ENCODE measurements around the gene TSPYL2. TPM values are rescaled to one million over a fixed set of nuclear protein-coding genes. Genes with fewer than 3 reads are reported as not detected.

TSPYL2 gene
- 10 to 100 TPM; 73.2 to 76.4 TPM for total RNA-seq

DNA sequence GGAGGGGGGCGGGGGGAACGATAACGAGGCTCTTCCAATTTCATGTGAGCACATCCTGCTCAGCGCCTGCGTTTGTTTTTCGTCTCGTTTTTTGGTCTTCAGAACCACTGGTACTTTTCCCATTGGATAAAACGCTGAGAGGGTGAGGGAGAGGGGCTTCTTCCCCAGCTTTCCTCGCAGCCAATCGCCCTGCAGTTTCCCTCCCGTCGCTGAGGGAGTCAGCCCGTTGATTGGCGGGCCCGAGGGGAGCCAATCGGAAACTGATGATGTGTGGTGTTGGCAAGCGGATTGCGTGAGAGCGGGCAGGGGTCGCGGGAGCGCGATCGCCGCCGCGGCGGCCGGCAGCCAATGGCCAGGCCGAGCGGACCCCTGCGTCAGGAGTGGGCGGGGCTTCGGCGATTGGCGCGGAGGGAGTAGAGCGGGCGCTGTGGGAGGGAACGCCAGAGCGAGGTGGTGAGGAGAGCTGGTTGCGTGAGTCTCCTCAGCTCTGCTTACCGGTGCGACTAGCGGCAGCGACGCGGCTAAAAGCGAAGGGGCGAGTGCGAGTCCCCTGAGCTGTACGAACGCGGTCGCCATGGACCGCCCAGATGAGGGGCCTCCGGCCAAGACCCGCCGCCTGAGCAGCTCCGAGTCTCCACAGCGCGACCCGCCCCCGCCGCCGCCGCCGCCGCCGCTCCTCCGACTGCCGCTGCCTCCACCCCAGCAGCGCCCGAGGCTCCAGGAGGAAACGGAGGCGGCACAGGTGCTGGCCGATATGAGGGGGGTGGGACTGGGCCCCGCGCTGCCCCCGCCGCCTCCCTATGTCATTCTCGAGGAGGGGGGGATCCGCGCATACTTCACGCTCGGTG is at the start of gene TSPYL2:
TSS of gene TSPYL2 (plus strand) at position 443 of the 848 bp plus-strand sequence. CDS start at position 575, 132 bp downstream.
- Mint-ChIP-seq H3K4me3 (peak within 1 kb of the TSS; percentile 94), H3K9me3 (no peaks in the 10 kb centered on the region), H3K27me3 (no peaks in the 10 kb centered on the region), H3K36me3 (peaks cover 5% of the 10 kb centered on the region), H3K4me1 (peaks cover 18% of the 10 kb centered on the region), H3K27ac (peak within 1 kb of the TSS; percentile 99)
- ATAC-seq (ENCODE audit: low read depth) (peak; percentile 88), DNase-seq (peak; percentile 92)
- POLR2A ChIA-PET: interaction anchor here (0.6 to 2.2 kb wide), 7 partner anchors 10 to 1415 kb away, joined by 3 to 10 read pairs (median 4); partner anchors contain the start of genes KANTR and KDM5C

DNA sequence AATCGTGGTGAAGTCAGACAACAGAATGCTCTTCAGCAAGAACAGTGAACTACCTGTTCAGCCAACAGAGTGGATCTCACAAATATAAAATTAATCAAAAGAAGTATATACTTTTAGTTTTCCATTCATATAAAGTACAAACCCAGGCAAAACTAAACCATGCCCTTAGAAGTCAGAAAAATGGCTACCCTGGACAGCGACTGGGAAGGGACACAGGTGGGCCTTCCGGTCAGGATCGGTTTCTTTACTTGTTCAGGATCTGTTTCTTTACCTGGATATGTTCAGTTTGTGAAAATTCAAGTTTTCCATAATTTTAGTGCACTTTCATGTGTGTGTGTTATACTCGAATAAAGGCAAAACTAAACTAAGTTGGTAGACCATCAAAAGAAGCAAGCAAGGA is 46.0 kb upstream of the TSPYL2 start:
- Mint-ChIP-seq H3K9me3 (no peaks in the 10 kb centered on the region), H3K27me3 (peaks cover 4% of the 10 kb centered on the region), H3K36me3 (no peaks in the 10 kb centered on the region), H3K27ac (no peak overlapping the region), H3K4me3 (no peak overlapping the region), H3K4me1 (no peaks in the 10 kb centered on the region)
- DNase-seq: no peak
- POLR2A ChIA-PET: no interaction called here
- no peak for ATAC-seq (ENCODE audit: low read depth)

DNA sequence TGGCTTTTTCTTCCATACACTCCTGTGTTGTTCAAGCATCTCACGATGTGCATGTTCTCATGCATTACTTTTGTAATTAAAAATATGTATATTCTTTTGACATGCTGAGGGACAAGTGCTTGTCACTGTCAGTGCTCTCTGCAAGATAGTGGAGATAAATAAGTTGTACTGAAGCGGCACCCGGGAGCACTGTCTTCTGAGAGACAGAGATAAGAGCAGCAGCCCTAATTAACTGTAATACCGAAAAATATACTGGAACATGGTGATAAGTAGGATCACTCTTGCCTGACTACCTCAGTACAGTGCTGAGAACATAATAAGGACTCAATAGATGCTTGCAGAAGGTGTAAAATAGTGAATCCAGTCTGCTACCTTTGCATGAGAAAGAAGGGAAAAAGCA is 42.9 kb upstream of the TSPYL2 start:
- H3K27ac Mint-ChIP-seq: no peak overlapping the region
- POLR2A ChIA-PET: no interaction called here
- no peaks in the 10 kb centered on the region for H3K4me1 Mint-ChIP-seq
- no peaks in the 10 kb centered on the region for H3K36me3 Mint-ChIP-seq
- H3K27me3 Mint-ChIP-seq: peaks cover 6% of the 10 kb centered on the region
- H3K4me3 Mint-ChIP-seq: no peak overlapping the region
- DNase-seq (no peak), ATAC-seq (ENCODE audit: low read depth) (no peak)
- H3K9me3 Mint-ChIP-seq: no peaks in the 10 kb centered on the region

DNA sequence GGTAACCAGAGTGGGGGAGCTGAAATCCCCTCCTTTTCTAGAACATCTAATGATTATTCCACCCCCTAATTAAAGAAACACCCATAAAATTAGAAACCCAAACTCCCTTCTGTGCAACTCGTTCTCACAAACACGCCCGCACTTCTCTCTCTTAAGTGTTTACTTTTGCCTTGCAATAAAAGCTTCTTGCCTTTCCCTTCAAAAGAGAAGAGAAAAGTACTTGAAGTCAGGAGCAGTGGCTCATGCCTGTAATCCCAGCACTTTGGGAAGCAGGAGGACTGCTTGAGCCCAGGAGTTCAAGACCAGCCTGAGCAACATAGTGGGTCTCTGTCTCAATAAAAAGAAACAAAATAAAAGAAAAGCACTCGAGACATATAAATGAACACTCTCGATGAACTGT is 37.2 kb upstream of the TSPYL2 start:
- ATAC-seq (ENCODE audit: low read depth): no peak
- H3K4me3 Mint-ChIP-seq: no peak overlapping the region
- no peak overlapping the region for H3K27ac Mint-ChIP-seq

GRCh38 chrX:53047228-53047627 is 34.9 kb upstream of the TSPYL2 start:
- Mint-ChIP-seq H3K4me3 (no peak overlapping the region), H3K36me3 (no peaks in the 10 kb centered on the region), H3K27ac (no peak overlapping the region), H3K27me3 (peaks cover 4% of the 10 kb centered on the region), H3K9me3 (no peaks in the 10 kb centered on the region), H3K4me1 (no peaks in the 10 kb centered on the region)
- ATAC-seq (ENCODE audit: low read depth): no peak
- POLR2A ChIA-PET: no interaction called here
- no peak for DNase-seq

More for the DNA sequence above, 37.2 kb upstream of the TSPYL2 start:
- Mint-ChIP-seq H3K27me3 (peaks cover 7% of the 10 kb centered on the region), H3K36me3 (no peaks in the 10 kb centered on the region), H3K4me1 (no peaks in the 10 kb centered on the region), H3K9me3 (no peaks in the 10 kb centered on the region)
- no peak for DNase-seq
- POLR2A ChIA-PET: no interaction called here

DNA sequence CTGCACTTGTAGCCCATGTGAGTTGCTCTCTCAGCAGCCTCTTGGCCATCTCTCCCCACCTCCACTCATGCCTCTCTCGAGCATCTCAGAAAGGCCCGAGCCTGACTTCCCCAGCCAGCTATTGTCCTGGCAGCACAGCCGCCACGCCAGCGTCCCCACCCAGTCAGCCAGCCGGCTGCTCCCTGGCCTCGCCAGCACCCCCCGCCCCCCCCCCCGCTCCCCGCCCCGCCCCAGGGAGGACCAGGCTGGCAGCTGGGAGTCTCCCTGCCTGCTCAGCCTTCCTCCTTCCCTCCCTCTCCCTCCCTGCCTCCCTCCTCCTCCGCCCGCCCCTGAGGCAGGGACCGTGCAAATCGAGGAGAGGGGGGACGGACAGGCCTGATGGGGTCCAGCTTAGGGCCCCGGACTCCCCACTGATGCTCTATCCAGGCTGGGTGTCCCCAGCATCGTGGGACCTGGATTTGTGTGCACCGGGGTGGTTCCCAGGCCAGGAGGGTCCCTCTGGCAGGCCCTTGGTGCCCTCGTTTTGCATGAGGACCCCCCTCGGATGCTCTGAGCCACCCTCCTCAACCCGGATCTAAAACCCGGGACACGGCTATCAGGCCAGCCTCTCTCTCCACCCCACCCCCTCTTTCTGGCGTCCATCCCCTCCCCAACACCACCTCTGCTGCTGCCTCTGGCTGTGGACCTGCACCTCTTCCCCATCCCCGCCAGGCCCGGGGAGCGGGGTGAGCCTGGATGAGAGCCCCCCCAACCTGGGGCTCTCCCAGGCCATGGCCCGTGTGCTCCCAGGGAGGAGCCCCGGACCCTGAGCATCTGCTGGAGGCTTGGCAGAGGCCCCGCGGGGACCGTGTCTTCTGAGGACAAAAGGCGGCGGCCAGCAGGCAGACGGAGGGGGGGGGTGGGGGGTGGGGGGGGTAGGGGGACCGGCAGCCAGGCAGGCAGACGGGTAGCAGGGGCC is 33.7 kb upstream of the TSPYL2 start, which contains the start of gene GPR173:
TSS of gene GPR173 (plus strand) at position 621 of the 958 bp plus-strand sequence. CDS start 27,833 bp downstream, outside the sequence.
- Mint-ChIP-seq H3K4me3 (peak within 1 kb of the TSS; percentile 45), H3K36me3 (no peaks in the 10 kb centered on the region), H3K27ac (no peak within 1 kb of the TSS), H3K9me3 (no peaks in the 10 kb centered on the region), H3K4me1 (no peaks in the 10 kb centered on the region), H3K27me3 (peaks cover 4% of the 10 kb centered on the region)
- POLR2A ChIA-PET: no interaction called here
- ATAC-seq (ENCODE audit: low read depth): peak; percentile 30
- no peak for DNase-seq

DNA sequence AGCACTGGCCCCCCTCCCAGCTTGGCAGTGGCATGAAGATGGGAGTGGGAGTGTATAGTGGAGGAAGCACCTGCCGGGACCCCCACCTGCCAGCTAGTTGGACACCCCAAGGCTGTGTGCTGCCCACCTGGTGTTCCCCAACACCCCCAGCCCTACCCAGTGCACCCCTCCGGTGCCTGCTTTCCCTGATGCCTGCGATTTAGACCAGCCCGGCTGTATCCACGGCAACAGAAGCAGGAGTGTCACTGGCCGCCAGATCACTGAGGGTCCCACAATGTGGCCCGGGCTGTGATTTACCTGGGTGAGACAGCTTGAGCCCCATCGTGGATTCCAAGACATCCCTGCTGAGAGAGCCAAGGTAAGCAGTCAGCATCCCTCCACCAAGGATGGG is 33.0 kb upstream of the TSPYL2 start:
- Mint-ChIP-seq H3K9me3 (no peaks in the 10 kb centered on the region), H3K27ac (no peak overlapping the region), H3K27me3 (peaks cover 4% of the 10 kb centered on the region), H3K36me3 (no peaks in the 10 kb centered on the region), H3K4me1 (no peaks in the 10 kb centered on the region), H3K4me3 (no peak overlapping the region)
- DNase-seq: no peak
- POLR2A ChIA-PET: no interaction called here
- ATAC-seq (ENCODE audit: low read depth): no peak

DNA sequence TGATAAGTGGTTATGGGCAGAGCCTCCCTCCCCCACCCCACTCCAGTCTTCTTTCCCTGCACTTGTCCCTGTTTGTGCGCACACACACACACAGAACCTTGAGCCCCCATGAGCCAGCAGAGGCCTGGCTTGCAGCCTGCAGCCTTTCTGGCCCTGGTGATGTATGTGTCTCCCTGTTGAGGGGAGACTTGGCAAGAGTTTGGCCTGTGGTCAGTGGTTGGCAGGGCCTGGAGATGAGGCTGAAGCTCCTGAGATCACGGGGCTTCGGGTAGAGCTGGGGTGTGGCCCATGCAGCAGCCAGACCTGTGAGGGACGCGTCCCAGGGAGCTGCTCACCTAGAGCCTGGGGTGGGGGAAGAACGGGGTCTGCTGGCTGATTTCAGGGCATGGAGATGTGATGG is 31.3 kb upstream of the TSPYL2 start:
- no peak overlapping the region for H3K27ac Mint-ChIP-seq

GRCh38 chrX:53055244-53055849 is 26.8 kb upstream of the TSPYL2 start:
- Mint-ChIP-seq H3K4me3 (no peak overlapping the region), H3K27ac (no peak overlapping the region), H3K9me3 (no peaks in the 10 kb centered on the region), H3K27me3 (no peaks in the 10 kb centered on the region), H3K36me3 (no peaks in the 10 kb centered on the region), H3K4me1 (no peaks in the 10 kb centered on the region)
- ATAC-seq (ENCODE audit: low read depth): no peak
- POLR2A ChIA-PET: no interaction called here
- no peak for DNase-seq

More for the DNA sequence above, 31.3 kb upstream of the TSPYL2 start:
- Mint-ChIP-seq H3K4me3 (no peak overlapping the region), H3K4me1 (no peaks in the 10 kb centered on the region), H3K36me3 (no peaks in the 10 kb centered on the region), H3K9me3 (no peaks in the 10 kb centered on the region), H3K27me3 (peaks cover 4% of the 10 kb centered on the region)
- POLR2A ChIA-PET: no interaction called here
- DNase-seq (no peak), ATAC-seq (ENCODE audit: low read depth) (no peak)

DNA sequence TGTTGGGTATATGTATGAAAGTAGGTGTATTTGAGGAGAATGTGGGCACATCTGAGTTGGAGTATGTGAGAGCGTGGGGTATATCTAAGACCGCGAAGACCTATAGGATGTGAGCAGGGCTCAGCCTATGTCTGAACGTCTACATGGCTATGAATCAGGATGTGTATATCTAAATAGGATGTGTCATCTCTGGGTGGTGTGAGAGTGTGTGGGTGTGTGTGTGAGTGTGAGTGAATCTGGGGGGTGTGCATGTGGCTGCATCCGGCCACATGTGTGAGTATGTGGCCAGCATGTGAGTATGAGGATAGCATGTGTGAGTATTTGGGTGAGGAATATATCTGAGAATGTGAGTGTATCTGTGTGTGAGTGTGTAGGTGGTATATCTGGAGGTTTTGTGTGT is 25.9 kb upstream of the TSPYL2 start:
- DNase-seq (no peak), ATAC-seq (ENCODE audit: low read depth) (no peak)
- Mint-ChIP-seq H3K9me3 (no peaks in the 10 kb centered on the region), H3K4me1 (no peaks in the 10 kb centered on the region), H3K36me3 (no peaks in the 10 kb centered on the region), H3K4me3 (no peak overlapping the region), H3K27me3 (no peaks in the 10 kb centered on the region), H3K27ac (no peak overlapping the region)
- POLR2A ChIA-PET: no interaction called here

- H3K9me3 Mint-ChIP-seq: no peaks in the 10 kb centered on the region
- POLR2A ChIA-PET: no interaction called here
- no peaks in the 10 kb centered on the region for H3K4me1 Mint-ChIP-seq
- no peak overlapping the region for H3K4me3 Mint-ChIP-seq
- H3K27ac Mint-ChIP-seq: no peak overlapping the region
- H3K36me3 Mint-ChIP-seq: no peaks in the 10 kb centered on the region
- ATAC-seq (ENCODE audit: low read depth) (no peak), DNase-seq (no peak)
- H3K27me3 Mint-ChIP-seq: peaks cover 2% of the 10 kb centered on the region
Measured at GRCh38 chrX:53065104-53065503, 17.1 kb upstream of the TSPYL2 start.

GRCh38 chrX:53071064-53071463 is 11.1 kb upstream of the TSPYL2 start:
- no peaks in the 10 kb centered on the region for H3K27me3 Mint-ChIP-seq
- POLR2A ChIA-PET: interaction anchor here (1.3 kb wide), 1 partner anchor 11 kb away, joined by 8 read pairs; the partner anchor contains the start of gene TSPYL2
- no peaks in the 10 kb centered on the region for H3K9me3 Mint-ChIP-seq
- H3K27ac Mint-ChIP-seq: no peak overlapping the region
- peaks cover 8% of the 10 kb centered on the region for H3K4me1 Mint-ChIP-seq
- H3K4me3 Mint-ChIP-seq: no peak overlapping the region
- no peaks in the 10 kb centered on the region for H3K36me3 Mint-ChIP-seq
- no peak for DNase-seq
- ATAC-seq (ENCODE audit: low read depth): no peak

Measured in activated naive CD8-positive, alpha-beta T cell treated with anti-CD3 and anti-CD28 coated beads, Interleukin-2, amount 10 ng/mL, durations not matched to agents 7 days and 5 days (primary cell).